Panc1 (cell line): ENCODE results near the gene DDX10. TPM values are rescaled to one million over a fixed set of nuclear protein-coding genes. Genes with fewer than 3 reads are reported as not detected.

Experiments
- ATAC-seq: fragments of 200-7000 bp; cut with Tn5 transposase; 2 replicates; pipeline ENCODE4 v1.9.1; 2020; ENCODE audit warnings: mild to moderate bottlenecking, moderate library complexity
- BruUV-seq: library from RNA; stranded (reverse); fragments of 400-500 nt; replicated peaks from 2 replicates; lab custom pipeline; 2021; lab: Mats Ljungman, UMichigan
- CTCF ChIA-PET: fragments of 300-600 bp; sonication (Branson Sonifier 250); formaldehyde crosslinking; loops from one replicate; lab custom pipeline; 2022; ENCODE audit warnings: antibody characterized with exemption; lab: Charles Lee
- POLR2A ChIA-PET: fragments of 300-600 bp; sonication (Branson Sonifier 250); formaldehyde crosslinking; loops from one replicate; lab custom pipeline; 2022; ENCODE audit warnings: antibody characterized with exemption; lab: Charles Lee
- DNase-seq: peaks from one replicate; pipeline ENCODE4 v3.0.0-alpha.2; 2010; ENCODE audit warnings: low read depth, low spot score
- H3K27ac ChIP-seq: 2 replicates; pipeline ENCODE4 v1.5.1; 2011; ENCODE audit warnings: mild to moderate bottlenecking, low read length, inconsistent platforms
- H3K27me3 ChIP-seq: fragments of 200-500 bp; sonication (Bioruptor generic); 2 replicates; pipeline ENCODE4 v1.6.0; 2014; ENCODE audit warnings: low read length, inconsistent platforms; ENCODE audit not compliant: control insufficient read depth, insufficient read depth
- H3K36me3 ChIP-seq: fragments of 200-500 bp; sonication (Bioruptor generic); 2 replicates; pipeline ENCODE4 v1.5.1; 2014; ENCODE audit warnings: inconsistent platforms, mild to moderate bottlenecking, low read length, moderate library complexity; ENCODE audit not compliant: control insufficient read depth, insufficient read depth
- H3K4me1 ChIP-seq: 2 replicates; pipeline ENCODE4 v1.5.1; 2011; ENCODE audit warnings: inconsistent platforms, mild to moderate bottlenecking, low read length, moderate library complexity; ENCODE audit not compliant: control insufficient read depth, insufficient read depth
- H3K4me3 ChIP-seq, 2 experiments: 2 replicates each; pipeline ENCODE4 v1.5.1; 2011 to 2012; ENCODE audit warnings: low read depth in 2 of 2, low read length in 2 of 2, mild to moderate bottlenecking in 2 of 2, inconsistent platforms in 1 of 2, moderate library complexity in 1 of 2
- H3K9me3 ChIP-seq: fragments of 200-500 bp; sonication (Bioruptor generic); 2 replicates; pipeline ENCODE4 v1.5.1; 2014; ENCODE audit warnings: low read depth, mild to moderate bottlenecking, inconsistent platforms, low read length, moderate library complexity; ENCODE audit not compliant: control insufficient read depth, insufficient read depth
- CTCF ChIP-seq: fragments of 450-650 bp; IDR thresholded peaks from 2 replicates; pipeline ENCODE4 v1.5.1; 2017; ENCODE audit warnings: mild to moderate bottlenecking
- POLR2AphosphoS5 ChIP-seq: IDR thresholded peaks from 2 replicates; pipeline ENCODE4 v1.6.1; 2012; ENCODE audit warnings: mild to moderate bottlenecking, low read depth, low read length, moderate library complexity
- REST ChIP-seq, 2 experiments: IDR thresholded peaks; 2 replicates each; pipeline ENCODE4 v1.6.1; 2011 to 2012; ENCODE audit warnings: low read depth in 2 of 2, control low read depth in 1 of 2, low read length in 1 of 2, mild to moderate bottlenecking in 1 of 2, moderate library complexity in 1 of 2; ENCODE audit not compliant: insufficient read depth in 1 of 2
- SIN3A ChIP-seq: IDR thresholded peaks from 2 replicates; pipeline ENCODE4 v1.6.1; 2012; ENCODE audit warnings: low read depth, mild to moderate bottlenecking, low read length, moderate library complexity, borderline replicate concordance; ENCODE audit not compliant: insufficient read depth
- TCF7L2 ChIP-seq: IDR thresholded peaks from 2 replicates; pipeline ENCODE4 v1.6.1; 2011; ENCODE audit warnings: mild to moderate bottlenecking, low read depth, low read length, inconsistent platforms
- in situ Hi-C: cut with HindIII; loops from 2 replicates; pipeline ENCODE4 v1.10.0; 2016; ENCODE audit warnings: low sequenced_read_pairs, low pct_unique_long_range_greater_than_20kb
- intact Hi-C: fragments of 100-400 bp; cut with micrococcal nuclease; formaldehyde crosslinking; loops from one replicate; pipeline ENCODE4 v1.10.0; 2022; ENCODE audit not compliant: unreplicated experiment
- total RNA-seq: library from RNA; stranded (reverse); gene quantifications from one replicate; pipeline ENCODE4 v1.2.1, GENCODE V29; 2021; ENCODE audit not compliant: unreplicated experiment

Gene DDX10
- total RNA-seq, 1 experiment from 2014 or later: 48.8 TPM

DNA sequence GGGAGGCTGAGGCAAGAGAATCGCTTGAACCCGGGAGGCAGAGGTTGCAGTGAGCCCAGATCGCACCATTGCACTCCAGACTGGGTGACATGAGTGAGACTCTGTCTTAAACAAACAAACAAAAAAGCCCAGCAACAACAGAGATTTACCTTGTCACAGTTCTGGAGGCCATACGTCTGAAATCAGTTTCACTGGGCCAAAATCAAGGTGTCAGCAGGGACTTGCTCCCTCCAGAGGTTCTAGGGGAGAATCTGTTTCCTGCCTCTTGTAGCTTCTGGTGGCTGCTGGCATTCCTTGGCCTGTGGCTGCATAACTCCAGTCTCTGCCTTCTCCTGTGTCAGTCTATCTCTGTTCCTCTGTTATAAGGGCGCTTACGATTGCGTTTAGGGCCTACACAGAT lies 1.5 kb downstream of the DDX10 start:
- CTCF ChIA-PET: no interaction called here
- POLR2A ChIA-PET: no interaction called here
- BruUV-seq: no TSS peak
- H3K4me1 ChIP-seq: peaks cover 20% of the 10 kb centered on the region
- DNase-seq: no peak
- intact Hi-C loops: no loop called here
- no peaks in the 10 kb centered on the region for H3K27me3 ChIP-seq
- no peak overlapping the region for H3K27ac ChIP-seq
- no peaks in the 10 kb centered on the region for H3K9me3 ChIP-seq
- in situ Hi-C loops: no loop called here
- peak overlapping the region; percentile 8 to 85; a peak in 1 of 4 replicates for H3K4me3 ChIP-seq
- no peak for ATAC-seq
- H3K36me3 ChIP-seq: no peaks in the 10 kb centered on the region
- TF ChIP-seq TCF7L2 (no peak), CTCF (peak; percentile 14)

DNA sequence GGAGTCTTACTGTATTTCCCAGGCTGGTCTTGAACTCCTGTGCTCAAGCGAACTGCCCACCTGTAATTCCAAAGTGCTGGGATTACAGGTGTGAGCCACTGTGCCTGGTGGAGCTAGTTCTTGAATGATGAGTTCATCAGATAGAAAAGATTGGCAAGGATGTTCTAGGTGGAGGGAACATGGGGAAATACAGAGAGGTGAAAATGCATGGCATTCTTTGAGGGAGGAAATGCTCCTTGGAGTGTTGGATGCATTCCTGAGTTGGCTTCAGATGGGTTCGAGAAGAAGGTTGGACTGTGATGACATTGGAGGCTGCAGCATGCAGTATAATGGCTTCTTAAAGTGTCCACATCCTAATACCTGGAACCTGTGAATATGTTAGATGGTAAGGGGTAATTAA lies 4.4 kb downstream of the DDX10 start:
- no peak for ATAC-seq
- TF ChIP-seq SIN3A (no peak), POLR2AphosphoS5 (no peak), REST (IDR thresholded peaks at IDR 0.05; ENCODE audit: insufficient read depth in 1 of 2, low read depth in 2 of 2, low read length in 1 of 2) (no peak), CTCF (no peak), TCF7L2 (no peak)
- POLR2A ChIA-PET: no interaction called here

More for the DNA sequence above, 4.4 kb downstream of the DDX10 start:
- Histone ChIP-seq H3K27ac (no peak overlapping the region), H3K4me1 (peaks cover 20% of the 10 kb centered on the region), H3K4me3 (no peak overlapping the region), H3K9me3 (no peaks in the 10 kb centered on the region), H3K36me3 (no peaks in the 10 kb centered on the region), H3K27me3 (no peaks in the 10 kb centered on the region)
- in situ Hi-C loops (no loop called here), intact Hi-C loops (no loop called here)
- BruUV-seq: no TSS peak
- no peak for DNase-seq
- CTCF ChIA-PET: no interaction called here
